Smooth muscle cell (in vitro differentiated cells): Measurements from ENCODE around the gene RAD21L1. TPM values are rescaled to one million over a fixed set of nuclear protein-coding genes. Genes with fewer than 3 reads are reported as not detected.
"Not testable (repeated sequence)": the region's sequence is repeated elsewhere in the genome, so short reads cannot be mapped to it uniquely, and the experiment has no call there.

Source experiments
- DNase-seq: peaks from one replicate; lab custom pipeline; 2025; ENCODE audit not compliant: unreplicated experiment; lab: John Stamatoyannopoulos, UW
- H2AFZ ChIP-seq: fragments of 200-600 bp; sonication (generic); 2 replicates; pipeline ENCODE4 v1.6.0; 2016; ENCODE audit warnings: antibody characterized with exemption, low read depth, mild to moderate bottlenecking
- H3F3A ChIP-seq: fragments of 200-600 bp; sonication (generic); 2 replicates; pipeline ENCODE4 v1.6.0; 2017; ENCODE audit warnings: antibody characterized with exemption, low read depth
- H3K27ac ChIP-seq: fragments of 200-600 bp; sonication (generic); 2 replicates; pipeline ENCODE4 v1.5.1; 2016; ENCODE audit warnings: low read depth, mild to moderate bottlenecking
- H3K27me3 ChIP-seq: fragments of 200-600 bp; sonication (generic); 2 replicates; pipeline ENCODE4 v1.6.1; 2016; ENCODE audit warnings: low read depth, mild to moderate bottlenecking
- H3K36me3 ChIP-seq: fragments of 200-600 bp; sonication (generic); 2 replicates; pipeline ENCODE4 v1.5.1; 2016; ENCODE audit warnings: low read depth
- H3K4me1 ChIP-seq: fragments of 200-600 bp; sonication (generic); 2 replicates; pipeline ENCODE4 v1.5.1; 2016; ENCODE audit warnings: low read depth
- H3K4me2 ChIP-seq: fragments of 200-600 bp; sonication (generic); 2 replicates; pipeline ENCODE4 v1.6.0; 2016; ENCODE audit warnings: mild to moderate bottlenecking
- H3K4me3 ChIP-seq: fragments of 200-600 bp; sonication (generic); 2 replicates; pipeline ENCODE4 v1.5.1; 2016; ENCODE audit warnings: mild to moderate bottlenecking
- H3K79me2 ChIP-seq: fragments of 200-600 bp; sonication (generic); 2 replicates; pipeline ENCODE4 v1.6.0; 2016; ENCODE audit warnings: low read depth, mild to moderate bottlenecking
- H3K9ac ChIP-seq: fragments of 200-600 bp; sonication (generic); 2 replicates; pipeline ENCODE4 v1.6.0; 2016; ENCODE audit warnings: low read depth
- H3K9me3 ChIP-seq: fragments of 200-600 bp; sonication (generic); replicated peaks from 2 replicates; pipeline ENCODE4 v1.5.1; 2016; ENCODE audit warnings: low read depth
- H4K20me1 ChIP-seq: fragments of 200-600 bp; sonication (generic); 2 replicates; pipeline ENCODE4 v1.6.0; 2016; ENCODE audit warnings: low read depth
- CTCF ChIP-seq: fragments of 200-600 bp; sonication (generic); IDR thresholded peaks from 2 replicates; pipeline ENCODE4 v1.5.1; 2017; ENCODE audit warnings: borderline replicate concordance, mild to moderate bottlenecking, antibody characterized with exemption; ENCODE audit not compliant: insufficient read depth, poor library complexity, severe bottlenecking
- WGBS: methylation state at CpG from one replicate; pipeline ENCODE4 v1.1.7; 2016; ENCODE audit warnings: low lambda C conversion rate; 5-methylcytosine and 5-hydroxymethylcytosine counted together
- polyA plus RNA-seq: library from polyadenylated mRNA; unstranded; fragments of >200 nt; fragmentation: Nextera tagmentation; extraction: Ambion mirVana; gene quantifications from 2 replicates; pipeline ENCODE4 v1.2.1, GENCODE V29; 2016
- total RNA-seq: library from RNA; depleted of rRNA; stranded (reverse); fragments of >200 nt; gene quantifications from 2 replicates; pipeline ENCODE4 v1.2.3, GENCODE V29; 2014

RAD21L1 gene
- total and polyA plus RNA-seq, 2 experiments from 2014 or later, result not detected

GRCh38 chr20:1242530-1242929 lies 16.7 kb downstream of the RAD21L1 start:
- H3K4me2 ChIP-seq, result peak overlapping the region; percentile 39
- H2AFZ ChIP-seq, result no peak overlapping the region

GRCh38 chr20:1245578-1245977 lies 19.7 kb downstream of the RAD21L1 start:
- Histone ChIP-seq H3K27ac (no peak overlapping the region), H3F3A (no peaks in the 10 kb centered on the region), H4K20me1 (no peaks in the 10 kb centered on the region), H3K27me3 (peaks cover 8% of the 10 kb centered on the region), H3K4me1 (no peaks in the 10 kb centered on the region), H3K9me3 (no peaks in the 10 kb centered on the region), H3K36me3 (no peaks in the 10 kb centered on the region), H2AFZ (no peak overlapping the region), H3K9ac (no peak overlapping the region), H3K79me2 (no peaks in the 10 kb centered on the region), H3K4me3 (no peak overlapping the region), H3K4me2 (no peak overlapping the region)
- 73% methylated on average over 2 of the region's 2 CpGs for WGBS
- no peak for DNase-seq
- no peak for TF ChIP-seq CTCF

More at GRCh38 chr20:1242530-1242929, 16.7 kb downstream of the RAD21L1 start:
- Histone ChIP-seq H3K4me3 (no peak overlapping the region), H3K36me3 (no peaks in the 10 kb centered on the region), H3K4me1 (no peaks in the 10 kb centered on the region), H4K20me1 (no peaks in the 10 kb centered on the region), H3K79me2 (no peaks in the 10 kb centered on the region), H3K27ac (no peak overlapping the region), H3F3A (no peaks in the 10 kb centered on the region), H3K27me3 (peaks cover 8% of the 10 kb centered on the region), H3K9me3 (no peaks in the 10 kb centered on the region), H3K9ac (no peak overlapping the region)
- WGBS, result 27% methylated on average over 2 of the region's 2 CpGs
- DNase-seq, result no peak
- TF ChIP-seq CTCF, result no peak

- no peaks in the 10 kb centered on the region for H3K79me2 ChIP-seq
Observed at GRCh38 chr20:1247689-1248088, 21.8 kb downstream of the RAD21L1 start.

GRCh38 chr20:1250282-1250681 lies 24.4 kb downstream of the RAD21L1 start:
- not testable (repeated sequence) for H3K27me3 ChIP-seq, H3K36me3 ChIP-seq, H2AFZ ChIP-seq, H3K4me1 ChIP-seq, H3K27ac ChIP-seq, DNase-seq, H4K20me1 ChIP-seq, H3K9ac ChIP-seq, H3F3A ChIP-seq, H3K9me3 ChIP-seq, H3K79me2 ChIP-seq, H3K4me2 ChIP-seq, H3K4me3 ChIP-seq
- WGBS, result 95% methylated on average over 2 of the region's 2 CpGs

More at GRCh38 chr20:1247689-1248088, 21.8 kb downstream of the RAD21L1 start:
- TF ChIP-seq CTCF, result no peak
- no peak for DNase-seq
- H3K27me3 ChIP-seq, result peaks cover 8% of the 10 kb centered on the region
- H3K9ac ChIP-seq, result no peak overlapping the region
- H3F3A ChIP-seq, result no peaks in the 10 kb centered on the region
- no peak overlapping the region for H3K4me3 ChIP-seq
- no peak overlapping the region for H2AFZ ChIP-seq
- H4K20me1 ChIP-seq, result no peaks in the 10 kb centered on the region
- no peak overlapping the region for H3K27ac ChIP-seq
- no peaks in the 10 kb centered on the region for H3K36me3 ChIP-seq
- H3K9me3 ChIP-seq, result no peaks in the 10 kb centered on the region
- no peaks in the 10 kb centered on the region for H3K4me1 ChIP-seq
- no peak overlapping the region for H3K4me2 ChIP-seq
